Stimulated activated CD4-positive, alpha-beta T cell treated with anti-CD3 and anti-CD28 coated beads, Interleukin-2, amount 100 ng/mL, for 24 hours (primary cell): Measurements from ENCODE around the gene ZBTB8B.
A peak's percentile ranks its signal among the peaks of the same experiment; 100 is the strongest.
"Not testable (repeated sequence)": the region's sequence is repeated elsewhere in the genome, so short reads cannot be mapped to it uniquely, and the experiment has no call there.

Experiments used
- DNase-seq, 2 donors: peaks; one replicate each; pipeline ENCODE4 v3.0.0-alpha.2; 2020

The ZBTB8B gene

GRCh38 chr1:32470991-32471694 is 6.3 kb downstream of the ZBTB8B start:
- DNase-seq, result peak in 1 of 2 donors; percentile 26

- no peak for DNase-seq
These were observed 7.0 kb downstream of the ZBTB8B start for GRCh38 chr1:32471695-32472362.

- not testable (repeated sequence) for DNase-seq
These were observed 8.1 kb downstream of the ZBTB8B start for GRCh38 chr1:32472966-32473365.

- no peak for DNase-seq
These were observed 10.1 kb downstream of the ZBTB8B start for GRCh38 chr1:32474954-32475353.

GRCh38 chr1:32480003-32480402 is 15.1 kb downstream of the ZBTB8B start:
- DNase-seq, result no peak

GRCh38 chr1:32480761-32481160 is 15.9 kb downstream of the ZBTB8B start:
- no peak for DNase-seq

- DNase-seq, result not testable (repeated sequence)
These were observed 16.9 kb downstream of the ZBTB8B start for GRCh38 chr1:32481788-32482187.

GRCh38 chr1:32485554-32486255 is 20.8 kb downstream of the ZBTB8B start:
- DNase-seq, result no peak

- no peak for DNase-seq
These were observed 21.7 kb downstream of the ZBTB8B start for GRCh38 chr1:32486463-32487113.

GRCh38 chr1:32487182-32487581 is 22.3 kb downstream of the ZBTB8B start:
- DNase-seq, result no peak

GRCh38 chr1:32489774-32490454 is 25.0 kb downstream of the ZBTB8B start:
- no peak for DNase-seq

- DNase-seq, result no peak
These were observed 26.5 kb downstream of the ZBTB8B start for GRCh38 chr1:32491386-32491785.

GRCh38 chr1:32494196-32494595 is 29.3 kb downstream of the ZBTB8B start:
- DNase-seq, result no peak

- no peak for DNase-seq
These were observed 30.0 kb downstream of the ZBTB8B start for GRCh38 chr1:32494711-32495337.

GRCh38 chr1:32496127-32496526 is 31.3 kb downstream of the ZBTB8B start:
- no peak for DNase-seq

GRCh38 chr1:32498751-32499150 is 33.9 kb downstream of the ZBTB8B start:
- DNase-seq, result no peak

GRCh38 chr1:32500387-32501209 is 35.7 kb downstream of the ZBTB8B start:
- DNase-seq, result peak; percentile 27 to 65

- DNase-seq, result no peak
These were observed 37.0 kb downstream of the ZBTB8B start for GRCh38 chr1:32501865-32502264.

GRCh38 chr1:32503153-32503552 is 38.3 kb downstream of the ZBTB8B start:
- DNase-seq, result no peak

GRCh38 chr1:32507021-32507420 is 42.1 kb downstream of the ZBTB8B start:
- no peak for DNase-seq

GRCh38 chr1:32508761-32509160 is 43.9 kb downstream of the ZBTB8B start:
- no peak for DNase-seq
